HG02943 (cell line): Measurements from ENCODE around the gene AXDND1.
"Not testable (repeated sequence)": the region's sequence is repeated elsewhere in the genome, so short reads cannot be mapped to it uniquely, and the experiment has no call there.

Experiments used
- ATAC-seq: cut with Tn5 transposase; IDR thresholded peaks from one replicate; pipeline ENCODE4 v1.9.1; 2021; ENCODE audit warnings: mild to moderate bottlenecking, low read depth, moderate library complexity; ENCODE audit not compliant: unreplicated experiment

Gene AXDND1

GRCh38 chr1:179366093-179366800, 476 bp downstream of the AXDND1 start:
- ATAC-seq = peak; percentile 38

- no peak for ATAC-seq
These were observed 4.1 kb downstream of the AXDND1 start for GRCh38 chr1:179369751-179370341.

DNA sequence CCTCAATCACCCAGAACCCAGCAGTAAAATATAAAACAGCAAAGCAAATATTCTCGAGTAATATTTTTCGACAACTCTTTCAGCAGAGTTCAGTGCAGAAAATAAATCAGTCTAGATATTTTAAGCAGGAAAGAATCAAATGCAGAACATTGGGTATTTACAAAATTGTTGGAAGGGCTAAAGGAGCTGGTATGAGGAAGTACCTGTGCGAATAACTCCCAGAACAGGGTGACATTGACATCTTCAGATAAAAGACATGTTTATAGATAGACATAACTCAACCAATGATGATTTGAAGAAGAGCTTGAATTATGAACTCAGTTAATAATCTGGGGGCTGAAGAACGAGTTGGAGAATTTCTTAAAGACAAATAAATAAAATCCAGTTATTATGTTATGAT, 6.4 kb downstream of the AXDND1 start:
- no peak for ATAC-seq

DNA sequence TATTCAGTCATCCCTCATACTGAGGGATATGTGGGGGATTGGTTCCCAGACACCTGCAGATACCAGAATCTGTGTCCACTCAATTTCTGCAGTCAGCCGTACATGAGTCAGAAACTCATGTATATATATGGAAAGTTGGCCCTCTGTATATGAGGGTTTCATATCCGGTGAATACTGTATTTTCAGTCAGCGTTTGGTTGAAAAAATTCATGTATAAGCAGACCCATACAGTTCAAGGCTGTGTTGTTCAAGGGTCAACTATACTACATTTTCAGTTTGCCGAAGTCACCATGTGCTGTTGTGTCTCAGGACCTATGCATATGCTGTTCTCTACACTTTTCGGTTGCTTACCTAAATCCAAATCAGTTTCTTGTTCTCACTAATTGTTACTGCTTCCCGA, 10.5 kb downstream of the AXDND1 start:
- no peak for ATAC-seq

- no peak for ATAC-seq
These were observed 14.5 kb downstream of the AXDND1 start for GRCh38 chr1:179380299-179380698.

DNA sequence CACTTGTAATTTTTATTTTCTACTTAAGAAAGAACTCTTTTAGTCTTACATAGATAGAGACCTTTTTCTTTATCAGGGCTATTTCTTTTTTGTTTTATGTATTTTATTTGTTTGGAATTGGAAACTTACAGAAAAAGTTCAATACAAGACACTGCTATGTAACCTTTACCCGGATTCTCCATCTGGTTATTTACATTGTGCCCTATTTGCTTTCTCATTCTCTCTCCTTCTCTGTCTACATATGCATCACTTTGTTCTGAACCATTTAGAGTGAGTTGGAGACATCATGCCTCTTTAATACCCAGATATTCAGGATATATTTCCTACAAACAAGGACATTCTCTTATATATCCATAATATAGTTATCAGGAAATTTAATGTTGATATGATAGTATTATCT, 18.3 kb downstream of the AXDND1 start:
- no peak for ATAC-seq

- ATAC-seq = no peak
These were observed 19.7 kb downstream of the AXDND1 start for GRCh38 chr1:179385510-179385909.

DNA sequence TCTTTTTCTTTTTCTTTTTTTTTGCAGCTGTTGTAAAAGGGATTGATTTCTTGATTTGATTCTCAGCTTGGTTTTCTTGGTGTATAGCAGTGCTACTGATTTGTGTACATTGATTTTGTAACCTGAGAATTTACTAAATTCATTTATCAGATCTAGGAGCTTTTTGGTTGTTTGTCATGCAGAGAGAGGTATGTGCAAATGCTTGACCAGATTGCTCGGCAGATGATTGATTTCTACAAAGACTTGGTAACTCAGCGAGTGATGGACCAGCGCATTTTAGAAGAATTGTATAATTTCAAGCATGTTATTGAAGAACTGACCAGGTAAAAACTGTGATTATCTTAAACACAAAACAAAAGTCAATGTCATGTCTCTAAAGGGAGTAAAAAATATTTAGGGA, 27.9 kb downstream of the AXDND1 start:
- no peak for ATAC-seq

DNA sequence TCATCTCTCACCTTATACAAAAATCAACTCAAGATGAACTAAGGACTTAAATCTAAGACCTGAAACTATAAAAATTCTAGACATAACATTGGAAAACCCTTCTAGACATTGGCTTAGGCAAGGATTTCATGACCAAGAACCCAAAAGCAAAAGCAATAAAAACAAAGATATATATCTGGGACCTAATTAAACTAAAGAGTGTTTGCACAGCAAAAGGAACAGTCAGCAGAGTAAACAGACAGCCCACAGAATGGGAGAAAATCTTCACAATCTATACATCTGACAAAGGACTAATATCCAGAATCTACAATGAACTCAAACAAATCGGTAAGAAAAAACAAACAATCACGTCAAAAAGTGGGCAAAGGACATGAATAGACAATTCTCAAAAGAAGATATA, 33.6 kb downstream of the AXDND1 start:
- ATAC-seq = not testable (repeated sequence)

DNA sequence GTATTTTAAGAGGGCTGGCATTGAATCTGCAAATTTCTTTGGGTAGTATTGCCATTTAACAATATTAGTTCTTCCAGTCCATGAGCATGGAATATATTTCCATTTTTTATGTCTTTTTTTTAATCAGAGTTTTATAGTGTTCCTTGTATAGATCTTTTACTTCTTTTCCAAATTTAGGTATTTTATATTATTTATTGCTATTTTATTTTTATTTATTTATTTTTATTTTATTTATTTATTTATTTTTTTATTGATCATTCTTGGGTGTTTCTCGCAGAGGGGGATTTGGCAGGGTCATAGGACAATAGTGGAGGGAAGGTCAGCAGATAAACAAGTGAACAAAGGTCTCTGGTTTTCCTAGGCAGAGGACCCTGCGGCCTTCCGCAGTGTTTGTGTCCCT, 52.0 kb downstream of the AXDND1 start:
- ATAC-seq = not testable (repeated sequence)

DNA sequence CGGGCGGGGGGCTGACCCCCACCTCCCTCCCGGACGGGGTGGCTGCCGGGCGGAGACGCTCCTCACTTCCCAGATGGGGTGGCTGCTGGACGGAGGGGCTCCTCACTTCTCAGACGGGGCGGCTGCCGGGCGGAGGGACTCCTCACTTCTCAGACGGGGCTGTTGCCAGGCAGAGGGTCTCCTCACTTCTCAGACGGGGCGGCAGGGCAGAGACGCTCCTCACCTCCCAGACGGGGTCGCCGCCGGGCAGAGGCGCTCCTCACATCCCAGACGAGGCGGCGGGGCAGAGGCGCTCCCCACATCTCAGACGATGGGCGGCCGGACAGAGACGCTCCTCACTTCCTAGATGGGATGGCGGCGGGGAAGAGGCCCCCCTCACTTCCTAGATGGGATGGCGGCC, 52.9 kb downstream of the AXDND1 start:
- not testable (repeated sequence) for ATAC-seq

GRCh38 chr1:179424610-179425009, 58.8 kb downstream of the AXDND1 start:
- ATAC-seq = no peak

DNA sequence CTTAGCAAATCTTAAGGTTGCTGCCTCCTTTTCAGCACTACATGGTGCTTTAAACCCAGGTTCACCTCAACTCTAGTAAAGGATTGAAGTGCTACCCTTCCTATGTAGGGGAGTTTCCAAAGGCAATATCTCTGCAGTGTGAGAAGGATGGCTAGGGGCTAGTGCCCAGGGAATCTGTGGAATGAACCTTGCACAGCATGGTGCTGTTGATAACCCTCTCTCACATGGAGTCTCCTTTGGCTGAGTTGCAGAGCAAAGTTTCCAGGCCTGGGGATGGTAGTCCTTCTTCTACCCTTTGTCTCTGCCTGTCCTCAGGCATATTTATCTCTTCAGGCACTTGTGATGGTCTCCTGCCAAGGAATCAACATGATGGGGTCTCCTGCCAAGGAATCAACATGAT, 59.4 kb downstream of the AXDND1 start:
- no peak for ATAC-seq

DNA sequence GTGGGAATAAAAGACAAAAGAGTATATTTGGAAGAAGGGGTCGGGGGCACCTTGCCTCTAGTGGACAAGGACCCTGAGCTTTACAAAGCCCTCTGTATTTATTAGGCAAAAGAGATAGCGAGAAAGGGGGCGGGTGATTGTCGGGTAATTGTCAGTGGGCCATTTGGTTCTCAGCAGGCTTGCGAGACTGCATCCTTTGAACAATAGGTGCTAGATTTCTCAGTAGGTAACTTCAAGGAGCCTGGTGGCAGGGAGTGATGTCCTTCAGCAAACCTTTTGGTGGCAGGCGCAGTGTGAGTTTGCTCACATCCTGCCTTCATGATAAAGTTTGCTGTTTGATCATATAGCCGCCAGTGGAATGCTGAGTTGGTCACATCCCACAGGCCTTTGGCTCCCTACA, 71.4 kb downstream of the AXDND1 start:
- no peak for ATAC-seq

GRCh38 chr1:179439646-179440045, 73.9 kb downstream of the AXDND1 start:
- ATAC-seq = not testable (repeated sequence)

- not testable (repeated sequence) for ATAC-seq
These were observed 74.5 kb downstream of the AXDND1 start for GRCh38 chr1:179440301-179440700.

DNA sequence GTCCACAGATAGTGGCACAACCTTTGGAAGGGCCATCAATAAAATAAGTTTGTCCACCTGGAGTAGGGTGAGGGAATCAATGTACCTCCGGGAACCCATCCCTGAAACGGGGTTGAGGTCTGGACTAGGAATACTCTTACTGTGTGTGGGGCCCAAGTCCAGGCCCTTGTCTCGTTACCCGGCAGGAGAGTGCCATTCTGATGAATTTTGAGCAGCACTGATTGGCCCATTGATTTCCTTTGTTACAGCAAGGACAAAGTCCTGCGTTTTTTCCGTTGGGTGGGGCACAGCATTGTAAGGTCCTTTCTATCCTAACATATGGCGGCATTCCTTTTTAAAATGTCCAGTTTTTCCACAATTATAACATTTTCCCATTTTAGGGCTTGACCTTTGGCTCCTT, 75.2 kb downstream of the AXDND1 start:
- no peak for ATAC-seq

GRCh38 chr1:179441501-179441900, 75.7 kb downstream of the AXDND1 start:
- ATAC-seq = no peak

DNA sequence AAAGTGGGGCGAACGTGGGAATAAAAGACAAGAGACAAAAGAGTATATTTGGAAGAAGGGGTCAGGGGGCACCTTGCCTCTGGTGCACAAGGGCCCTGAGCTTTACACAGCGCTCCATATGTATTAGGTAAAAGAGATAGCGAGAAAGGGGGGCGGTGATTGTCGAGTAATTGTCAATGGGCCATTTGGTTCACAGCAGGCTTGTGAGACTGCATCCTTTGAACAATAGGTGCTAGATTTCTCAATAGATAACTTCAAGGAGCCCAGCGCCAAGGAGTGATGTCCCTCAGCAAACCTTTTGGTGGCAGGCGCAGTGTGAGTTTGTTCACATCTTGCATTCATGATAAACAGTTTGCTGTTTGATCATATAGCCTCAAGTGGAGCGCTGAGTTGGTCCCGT, 77.1 kb downstream of the AXDND1 start:
- ATAC-seq = not testable (repeated sequence)

DNA sequence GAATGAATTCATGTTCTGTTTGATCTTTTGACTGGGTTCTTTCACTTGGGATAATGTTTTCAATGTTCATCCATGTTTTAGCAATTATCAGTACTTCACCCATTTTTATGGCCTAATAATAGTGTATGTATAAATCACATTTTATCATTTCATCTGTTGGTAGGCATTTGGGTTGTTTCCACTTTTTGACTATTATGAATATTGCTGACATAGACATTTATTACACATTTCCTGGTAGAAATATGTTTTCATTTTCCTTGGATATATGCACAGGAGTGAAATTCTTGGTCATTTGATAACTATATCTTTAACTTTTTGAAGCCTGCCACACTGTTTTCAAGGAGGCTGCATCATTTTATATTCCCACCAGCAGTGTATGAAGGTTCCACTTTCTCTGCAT, 79.8 kb downstream of the AXDND1 start:
- no peak for ATAC-seq

GRCh38 chr1:179447489-179447888, 81.7 kb downstream of the AXDND1 start:
- ATAC-seq = no peak

GRCh38 chr1:179448437-179449149, 82.8 kb downstream of the AXDND1 start:
- ATAC-seq = no peak
